ENCODE measurements around the gene DDX54.
"Not testable (repeated sequence)": the region's sequence is repeated elsewhere in the genome, so short reads cannot be mapped to it uniquely, and the experiment has no call there.

Gene DDX54

GRCh38 chr12:113137861-113138783 is 47.2 kb downstream of the DDX54 start:
- DNase-seq = no peak

DNA sequence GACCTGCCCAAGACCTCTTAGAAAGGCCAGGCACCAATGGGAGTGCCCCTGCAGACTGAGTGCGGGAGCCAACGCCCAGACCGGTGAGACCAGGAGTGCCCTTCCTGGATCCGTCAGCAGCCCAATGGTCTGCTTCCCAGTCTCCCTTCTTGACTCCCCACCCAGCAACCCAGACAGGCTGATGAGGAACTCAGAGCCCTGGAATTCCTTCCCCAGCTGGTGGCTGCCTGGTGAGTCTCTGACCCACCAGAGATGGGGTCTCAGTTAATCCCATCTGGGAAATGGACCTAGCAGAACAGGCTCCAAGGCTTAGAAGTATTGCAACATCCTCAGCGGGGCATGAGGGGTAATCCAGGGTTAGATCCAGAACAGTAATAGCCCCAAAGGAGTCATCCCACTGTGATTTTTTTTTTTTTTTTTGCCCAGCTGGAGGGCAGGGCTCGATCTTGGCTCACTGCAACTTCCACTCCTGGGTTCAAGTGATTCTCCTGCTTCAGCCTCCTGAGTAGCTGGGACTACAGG is 48.2 kb downstream of the DDX54 start:
- no peak for DNase-seq

GRCh38 chr12:113136128-113136989 is 48.9 kb downstream of the DDX54 start:
- peak; percentile 74 to 78 for DNase-seq

- DNase-seq = peak; percentile 90
Observed at GRCh38 chr12:113135178-113136127, 49.8 kb downstream of the DDX54 start, which contains the start of gene RASAL1. Gene RASAL1, minus strand, starts transcription at chr12:113135761. Its CDS starts 299 bp downstream, at chr12:113135462.

DNA sequence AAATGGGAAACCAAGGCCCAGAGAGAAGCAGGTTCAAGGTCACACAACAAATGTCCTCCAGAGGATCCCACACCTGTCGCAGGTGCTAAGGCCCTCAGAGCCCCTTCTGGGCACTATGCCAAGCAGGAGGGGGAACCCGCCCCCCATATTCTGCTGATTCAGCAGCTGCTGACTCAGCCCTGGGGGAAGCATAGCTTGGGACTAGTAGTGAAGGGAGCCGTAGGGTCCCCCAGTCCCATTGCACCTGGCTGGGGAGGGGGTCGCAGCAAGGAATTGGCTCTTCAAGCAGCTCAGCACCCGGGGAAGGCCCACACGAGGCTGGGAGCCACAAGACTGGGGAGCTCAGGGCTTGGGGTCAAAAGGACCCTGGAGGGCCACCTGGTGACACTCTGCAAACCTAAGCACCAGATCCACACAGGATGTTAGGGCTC is 50.7 kb downstream of the DDX54 start:
- no peak for DNase-seq

DNA sequence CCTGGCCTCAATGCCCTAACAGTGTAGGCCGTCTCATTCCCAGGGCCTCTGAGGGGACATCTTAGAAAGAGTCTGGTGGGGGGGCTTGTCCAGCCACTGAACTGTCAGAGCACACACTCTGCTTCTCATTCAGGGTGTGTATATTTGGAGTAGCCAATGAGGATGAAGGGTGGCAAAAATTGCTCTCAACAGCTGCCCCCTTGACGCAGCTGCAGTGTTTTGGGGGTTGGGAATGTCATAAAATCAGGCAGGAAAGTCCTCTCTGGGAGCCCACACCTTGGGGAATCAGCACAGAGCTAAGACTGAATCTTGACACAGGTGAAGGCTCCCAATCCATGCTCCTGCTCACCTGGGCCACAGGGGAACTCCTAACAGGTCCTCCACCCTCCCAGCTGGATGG is 51.2 kb downstream of the DDX54 start:
- DNase-seq = no peak

- no peak for DNase-seq
Observed at GRCh38 chr12:113133666-113134065, 51.6 kb downstream of the DDX54 start.

GRCh38 chr12:113133036-113133435 is 52.2 kb downstream of the DDX54 start:
- DNase-seq = no peak

- no peak for DNase-seq
Observed at GRCh38 chr12:113131556-113131955, 53.7 kb downstream of the DDX54 start.

DNA sequence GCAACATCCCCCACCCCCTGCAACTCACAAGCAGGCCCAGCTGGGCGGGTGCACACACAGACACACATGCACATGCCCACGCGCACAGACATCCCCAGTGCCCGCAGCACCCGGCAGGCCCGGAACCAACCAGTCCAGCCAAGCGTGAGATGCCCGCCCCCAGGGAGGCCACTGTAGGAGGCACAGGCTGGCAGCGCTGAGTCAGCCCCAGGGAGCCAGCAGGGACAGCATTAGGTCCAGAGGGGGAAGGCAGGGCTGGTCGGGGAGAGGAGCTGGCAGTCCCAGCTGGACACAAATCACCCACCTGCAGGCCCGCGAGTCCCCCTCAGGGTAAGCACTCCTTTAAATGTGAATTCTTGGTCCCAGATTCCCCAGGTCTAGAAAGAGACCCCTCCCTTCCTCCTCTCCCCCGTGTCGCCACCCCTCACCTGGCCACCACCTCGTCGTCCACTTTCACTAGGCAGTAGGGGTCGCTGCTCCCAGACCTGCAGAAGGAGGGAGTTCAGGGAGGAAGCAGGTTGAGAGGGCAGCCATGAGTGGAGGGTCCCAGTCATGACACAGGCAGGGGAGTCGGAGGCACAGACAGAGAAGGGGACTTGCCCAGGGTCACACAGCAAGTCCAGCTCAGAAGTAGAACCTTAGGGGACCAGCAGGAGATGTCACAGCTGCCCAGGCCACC is 54.7 kb downstream of the DDX54 start:
- no peak for DNase-seq

DNA sequence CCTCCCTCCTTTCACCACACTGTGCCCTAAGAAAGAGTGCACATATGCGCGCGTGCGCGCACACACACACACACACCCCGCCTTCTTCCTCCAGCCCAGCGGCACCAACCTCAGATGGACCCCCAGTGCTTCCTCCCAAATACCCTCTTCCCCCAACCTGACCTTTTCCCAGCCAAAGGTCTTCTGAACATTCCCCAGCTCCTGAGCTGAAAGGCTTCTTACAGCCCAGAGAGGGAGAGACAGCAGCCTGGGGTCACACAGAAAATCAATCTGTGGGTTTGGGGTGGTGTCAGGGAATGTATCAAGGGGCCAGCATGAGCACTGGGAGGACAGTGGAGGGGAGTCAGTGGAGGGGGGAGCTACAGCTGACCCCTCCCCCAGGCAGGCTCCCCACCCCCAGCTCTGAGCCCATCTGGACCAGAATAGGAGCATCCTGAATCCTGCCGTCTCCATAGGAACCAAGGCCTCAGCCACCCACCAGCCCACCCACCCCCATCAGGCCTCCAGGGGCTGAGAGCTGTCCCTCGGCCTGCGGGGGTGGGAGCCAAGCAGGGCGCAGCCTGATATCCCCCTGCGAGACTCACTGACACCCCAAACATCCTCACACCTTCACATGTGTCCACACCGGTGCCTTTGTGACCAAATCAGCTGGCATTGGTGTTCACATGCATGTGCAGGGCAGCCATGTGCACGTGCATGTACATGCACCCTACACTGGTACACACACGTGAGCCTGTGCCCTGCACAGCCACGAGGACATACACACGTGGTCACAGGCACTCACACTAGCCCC is 55.4 kb downstream of the DDX54 start:
- DNase-seq = no peak

DNA sequence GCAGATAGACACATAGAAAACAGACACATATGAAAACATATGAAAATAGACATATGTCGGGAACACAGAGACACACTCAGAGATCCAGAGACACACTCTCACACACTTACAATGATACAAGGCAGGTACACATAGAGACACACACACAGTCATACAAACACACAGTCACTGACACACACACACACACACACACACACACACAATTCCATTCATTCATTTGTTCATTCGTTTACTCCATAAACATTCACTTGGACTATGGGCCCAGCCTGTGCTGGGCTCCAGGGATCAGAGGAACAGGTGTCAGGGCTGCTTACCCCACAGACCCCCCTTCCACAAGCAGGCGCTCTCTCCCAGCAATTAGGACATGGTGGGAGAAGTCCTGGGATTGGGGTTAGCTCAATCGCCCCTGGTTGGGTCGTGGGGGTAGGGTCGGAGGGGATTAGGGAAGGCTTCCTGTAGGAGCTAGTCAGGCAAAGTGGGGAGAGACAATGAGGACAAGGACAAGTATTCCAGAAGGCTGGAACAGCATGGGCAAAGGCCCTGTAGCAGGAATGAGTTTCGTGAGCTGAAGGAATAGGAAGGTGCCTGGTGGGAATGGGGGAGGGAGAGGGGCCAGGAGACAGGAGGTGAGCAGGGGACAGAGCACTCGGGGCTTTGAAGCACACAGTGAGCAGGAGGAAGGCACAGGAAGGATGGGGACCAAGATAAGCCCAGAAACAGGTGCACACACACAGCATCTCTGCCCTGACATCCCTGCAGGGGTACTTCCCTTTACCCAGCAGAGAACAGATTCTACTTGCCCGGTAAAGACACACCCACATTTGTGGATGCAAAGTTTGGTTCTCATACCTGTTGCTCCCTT is 56.2 kb downstream of the DDX54 start:
- no peak for DNase-seq

DNA sequence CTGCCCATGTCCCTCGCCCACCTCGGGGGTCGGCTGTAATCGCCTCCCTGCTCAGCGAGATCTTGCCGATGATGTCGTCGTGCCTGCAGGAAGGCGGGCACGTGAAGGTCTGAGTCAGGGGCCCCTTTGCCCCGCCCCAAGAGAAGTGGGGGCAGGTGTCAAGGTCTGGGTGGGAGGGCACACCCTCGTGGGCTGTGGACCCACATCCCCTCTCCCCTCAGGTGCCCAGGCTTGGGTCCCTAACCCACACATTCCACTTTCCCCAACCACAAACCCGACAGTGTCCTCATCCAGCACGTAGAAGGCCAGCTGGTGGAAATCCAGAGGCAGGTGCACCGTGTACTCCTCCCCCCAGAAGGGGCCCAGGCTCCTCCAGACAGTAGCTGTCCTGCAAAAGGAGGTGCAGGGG is 57.5 kb downstream of the DDX54 start:
- no peak for DNase-seq

- DNase-seq = no peak
Observed at GRCh38 chr12:113120670-113121370, 64.5 kb downstream of the DDX54 start.

DNA sequence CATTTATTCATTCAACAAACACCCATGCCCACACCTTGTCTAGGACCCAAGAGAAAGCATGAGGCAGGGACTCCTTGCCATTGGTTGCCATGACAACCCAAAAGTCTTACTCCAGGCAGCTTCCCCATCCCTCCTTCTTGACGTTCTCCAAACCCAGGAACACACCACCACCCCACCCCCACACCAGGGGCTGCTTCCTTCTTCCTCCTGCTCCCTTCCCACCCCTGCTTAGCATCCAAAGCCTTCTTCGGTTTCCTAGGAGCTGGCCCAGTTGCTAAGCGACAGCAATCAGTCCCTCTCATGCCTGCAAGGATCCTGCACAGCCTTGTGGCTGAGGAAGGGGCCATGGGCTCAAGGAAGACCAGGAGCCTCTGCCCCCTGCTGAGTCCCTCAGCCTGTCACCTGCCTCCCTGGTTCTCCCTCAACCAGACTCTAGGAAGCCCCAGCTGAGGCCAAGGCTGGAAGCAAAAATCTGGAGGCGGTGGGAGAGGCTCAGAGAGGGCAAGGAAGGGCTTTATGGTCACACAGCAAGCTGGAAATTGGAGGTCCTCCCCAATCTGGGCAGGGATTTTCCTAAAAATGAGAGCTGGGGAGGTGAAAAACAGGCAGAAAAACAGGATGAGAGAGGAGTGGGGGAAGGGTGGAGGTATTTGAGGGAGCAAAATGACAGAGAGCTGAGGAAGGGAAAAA is 65.2 kb downstream of the DDX54 start:
- DNase-seq = no peak

DNA sequence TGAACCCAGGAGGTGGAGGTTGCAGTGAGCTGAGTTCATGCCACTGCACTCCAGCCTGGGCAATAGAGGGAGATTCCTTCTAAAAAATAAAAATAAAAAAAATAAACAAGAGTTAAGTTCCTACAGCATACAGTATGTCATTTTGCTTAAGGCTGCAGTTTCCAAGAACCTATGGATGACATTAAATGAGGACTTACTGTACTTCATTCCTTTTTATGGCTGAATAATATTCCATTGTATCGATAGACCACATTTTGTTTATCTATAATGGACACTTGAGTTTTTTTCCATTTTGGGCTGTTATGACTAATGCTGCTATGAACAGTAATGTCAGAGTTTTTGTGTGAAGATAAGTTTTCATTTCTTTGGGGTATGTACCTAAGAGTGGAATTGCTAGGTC is 67.1 kb downstream of the DDX54 start:
- DNase-seq = no peak

- DNase-seq = not testable (repeated sequence)
Observed at GRCh38 chr12:113117684-113118083, 67.6 kb downstream of the DDX54 start.

GRCh38 chr12:113116875-113117274 is 68.4 kb downstream of the DDX54 start:
- no peak for DNase-seq
